Ovary (tissue), 9 donors: ENCODE results near the gene RBMS1. TPM values are rescaled to one million over a fixed set of nuclear protein-coding genes. Genes with fewer than 3 reads are reported as not detected.
"Not testable (repeated sequence)": the region's sequence is repeated elsewhere in the genome, so short reads cannot be mapped to it uniquely, and the experiment has no call there.

Experiments
- DNase-seq, 5 donors: peaks; one replicate each; pipeline ENCODE4 v3.0.0-alpha.2; 2019 to 2020
- H3K27ac ChIP-seq, 2 donors: fragments of 200-600 bp; one replicate each; pipeline versions ENCODE4 v1.5.1 to v1.8.0; 2019 to 2022
- H3K27me3 ChIP-seq: fragments of 200-600 bp; one replicate; pipeline ENCODE4 v1.8.0; 2022
- H3K36me3 ChIP-seq: fragments of 200-600 bp; sonication (generic); one replicate; pipeline ENCODE4 v1.5.1; 2019
- H3K4me1 ChIP-seq: one replicate; pipeline ENCODE4 v1.8.1; 2013; ENCODE audit warnings: mild to moderate bottlenecking, moderate library complexity; ENCODE audit not compliant: insufficient read depth
- H3K4me3 ChIP-seq: fragments of 200-600 bp; sonication (generic); one replicate; pipeline ENCODE4 v1.5.1; 2017
- H3K9me3 ChIP-seq, 2 donors: fragments of 200-600 bp in 1 of 2; sonication (generic) in 1 of 2; one replicate each; pipeline versions ENCODE4 v1.5.1 to v1.8.1; 2013 to 2019; ENCODE audit warnings: mild to moderate bottlenecking in 1 of 2, moderate library complexity in 1 of 2
- EP300 ChIP-seq: sonication (generic); formaldehyde crosslinking; IDR thresholded peaks from one replicate; pipeline ENCODE4 v1.6.1; 2017; ENCODE audit warnings: antibody characterized with exemption
- POLR2A ChIP-seq: fragments of 450-650 bp; IDR thresholded peaks from one replicate; pipeline ENCODE4 v1.6.1; 2017; ENCODE audit warnings: antibody characterized with exemption, mild to moderate bottlenecking, moderate library complexity
- WGBS, 3 donors: extraction: QIAGEN DNeasy Blood & Tissue Kit in 1 of 3; methylation state at CpG; one replicate each; pipeline versions ENCODE4 v1.1.5 to v1.1.7; 2013 to 2017; 5-methylcytosine and 5-hydroxymethylcytosine counted together
- intact Hi-C, 4 donors: fragments of 100-400 bp; cut with DNase I; formaldehyde crosslinking; loops; one replicate each; pipeline versions ENCODE4 v1.11.0 to v1.15.1; 2022 to 2023
- polyA plus RNA-seq, 2 donors: library from polyadenylated mRNA; stranded (reverse); fragments of 200-250 nt in 1 of 2; fragments of 350-450 nt in 1 of 2; fragmentation: Illumina TruSeq in 1 of 2; extraction: RNeasy Lipid Tissue Mini Kit (QIAGEN cat#74804) in 1 of 2; gene quantifications; one replicate each; pipeline ENCODE4 v1.2.3, GENCODE V29; 2013 to 2014
- total RNA-seq, 7 donors: library from RNA; depleted of rRNA in 2 of 7; stranded (reverse); fragments of >200 nt in 2 of 7; fragmentation: NEBNext Ultra II Directional in 3 of 7; extraction: Animal tissue kit (Norgen Biotek cat#: 25700) in 3 of 7; gene quantifications; one replicate each; pipeline versions ENCODE4 v1.1.0 to v1.2.4, GENCODE V29; 2016 to 2023
- TF ChIP-seq, protein P1 (sequence below), 3 donors: fragments of 450-650 bp in 2 of 3; fragments of 200-600 bp in 1 of 3; IDR thresholded peaks; one replicate each; pipeline versions ENCODE4 v1.5.1 to v1.8.0; 2016 to 2022; ENCODE audit warnings: antibody characterized with exemption in 3 of 3, mild to moderate bottlenecking in 1 of 3
- donor health status: DM: no; HTN: no; CAD: no; lungs with moderate emphysema.
- donor health status: DM: no; HTN: no; CAD: no.
- donor health status: Bipolar disorder and iron deficiency.
- donor health status: DM: yes; HTN: yes; CAD: no.
- donor health status: DM: no; HTN: no; CAD: no.
- donor health status: DM: yes; HTN: yes; CAD: no.

RBMS1 gene
- total and polyA plus RNA-seq, 9 donors: 50.7 to 91.9 (median 73.8) TPM

DNA sequence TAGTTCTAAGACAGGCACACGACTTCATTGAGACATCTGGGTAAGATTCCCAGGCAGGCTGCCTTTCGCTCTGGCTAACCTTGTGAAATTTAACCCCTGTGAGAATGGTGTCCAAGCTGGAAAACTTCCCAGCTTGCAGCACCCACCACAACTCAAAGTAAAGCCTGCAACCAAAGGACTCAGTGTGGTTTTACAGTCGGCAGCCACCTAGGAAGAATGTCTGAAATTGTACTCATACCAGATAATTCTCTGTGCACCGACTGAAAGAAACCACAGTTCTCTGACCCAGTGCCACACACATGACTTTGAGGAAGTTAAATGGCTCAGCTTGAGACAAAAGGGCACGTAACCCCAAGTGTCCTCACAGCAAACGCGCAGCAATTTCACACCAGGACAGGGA, 125.7 kb downstream of the RBMS1 start:
- Histone ChIP-seq H3K9me3 (no peaks in the 10 kb centered on the region), H3K27ac (no peak overlapping the region), H3K4me3 (no peak overlapping the region), H3K27me3 (no peaks in the 10 kb centered on the region), H3K36me3 (no peaks in the 10 kb centered on the region), H3K4me1 (peaks cover 44% of the 10 kb centered on the region)
- intact Hi-C loops: no loop called here
- TF ChIP-seq, protein P1, sequence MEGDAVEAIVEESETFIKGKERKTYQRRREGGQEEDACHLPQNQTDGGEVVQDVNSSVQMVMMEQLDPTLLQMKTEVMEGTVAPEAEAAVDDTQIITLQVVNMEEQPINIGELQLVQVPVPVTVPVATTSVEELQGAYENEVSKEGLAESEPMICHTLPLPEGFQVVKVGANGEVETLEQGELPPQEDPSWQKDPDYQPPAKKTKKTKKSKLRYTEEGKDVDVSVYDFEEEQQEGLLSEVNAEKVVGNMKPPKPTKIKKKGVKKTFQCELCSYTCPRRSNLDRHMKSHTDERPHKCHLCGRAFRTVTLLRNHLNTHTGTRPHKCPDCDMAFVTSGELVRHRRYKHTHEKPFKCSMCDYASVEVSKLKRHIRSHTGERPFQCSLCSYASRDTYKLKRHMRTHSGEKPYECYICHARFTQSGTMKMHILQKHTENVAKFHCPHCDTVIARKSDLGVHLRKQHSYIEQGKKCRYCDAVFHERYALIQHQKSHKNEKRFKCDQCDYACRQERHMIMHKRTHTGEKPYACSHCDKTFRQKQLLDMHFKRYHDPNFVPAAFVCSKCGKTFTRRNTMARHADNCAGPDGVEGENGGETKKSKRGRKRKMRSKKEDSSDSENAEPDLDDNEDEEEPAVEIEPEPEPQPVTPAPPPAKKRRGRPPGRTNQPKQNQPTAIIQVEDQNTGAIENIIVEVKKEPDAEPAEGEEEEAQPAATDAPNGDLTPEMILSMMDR (IDR thresholded peaks at IDR 0.05): no peak
- TF ChIP-seq POLR2A (no peak), EP300 (no peak)
- 31 to 36% (median 36%) methylated on average over 7 of the region's 7 CpGs for WGBS, 3 donors
- DNase-seq: no peak

DNA sequence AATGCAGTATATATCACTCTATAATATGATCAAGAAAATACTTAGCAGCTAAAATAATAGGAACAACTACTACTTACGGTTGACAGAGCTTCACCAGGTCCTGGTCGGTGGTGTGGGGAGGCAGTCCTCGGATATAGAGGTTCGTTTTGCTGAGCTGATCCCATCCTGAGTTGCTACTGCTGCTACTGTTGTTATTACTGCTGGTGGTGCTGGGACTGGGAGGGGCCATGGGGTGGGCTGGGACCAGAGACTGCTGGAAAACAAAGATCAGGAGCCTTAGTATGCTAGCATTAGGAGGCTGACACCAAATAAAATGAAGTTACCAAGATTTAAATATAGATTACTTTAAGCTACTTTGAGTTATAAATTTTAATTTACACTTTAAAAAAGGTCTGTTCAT, 126.5 kb downstream of the RBMS1 start:
- DNase-seq, H3K4me3 ChIP-seq, intact Hi-C loops, H3K27ac ChIP-seq, H3K9me3 ChIP-seq, H3K27me3 ChIP-seq, H3K36me3 ChIP-seq: not testable (repeated sequence)
- WGBS, 3 donors: 65 to 75% (median 69%) methylated on average over 4 of the region's 4 CpGs
- peaks cover 40% of the 10 kb centered on the region for H3K4me1 ChIP-seq

DNA sequence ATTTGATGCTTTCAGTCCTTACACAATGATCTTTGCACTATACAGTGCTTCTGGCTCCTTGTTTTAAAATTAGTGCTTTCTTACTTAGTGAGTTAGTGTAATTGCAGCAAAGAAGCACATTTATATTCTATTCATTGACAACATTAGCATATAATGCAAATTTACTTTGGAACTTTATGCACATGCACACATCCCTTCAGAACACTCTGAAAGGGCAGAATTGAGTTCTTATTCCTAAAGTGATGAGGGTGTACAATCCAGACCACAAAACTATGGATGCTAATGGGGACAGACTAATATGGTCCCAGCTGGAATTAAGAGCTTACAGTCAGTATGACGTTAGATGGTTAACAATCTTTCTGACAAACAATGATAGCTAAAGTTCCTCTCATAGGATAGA, 127.1 kb downstream of the RBMS1 start:
- Histone ChIP-seq H3K9me3 (no peaks in the 10 kb centered on the region), H3K27ac (no peak overlapping the region), H3K4me3 (no peak overlapping the region), H3K27me3 (no peaks in the 10 kb centered on the region), H3K36me3 (no peaks in the 10 kb centered on the region), H3K4me1 (peaks cover 37% of the 10 kb centered on the region)
- no peak for DNase-seq
- WGBS, 3 donors: 75 to 92% (median 81%) methylated on average over 1 of the region's 1 CpG
- intact Hi-C loops: no loop called here
- TF ChIP-seq, protein P1 (IDR thresholded peaks at IDR 0.05): no peak
- TF ChIP-seq EP300: no peak
- no peak for TF ChIP-seq POLR2A

DNA sequence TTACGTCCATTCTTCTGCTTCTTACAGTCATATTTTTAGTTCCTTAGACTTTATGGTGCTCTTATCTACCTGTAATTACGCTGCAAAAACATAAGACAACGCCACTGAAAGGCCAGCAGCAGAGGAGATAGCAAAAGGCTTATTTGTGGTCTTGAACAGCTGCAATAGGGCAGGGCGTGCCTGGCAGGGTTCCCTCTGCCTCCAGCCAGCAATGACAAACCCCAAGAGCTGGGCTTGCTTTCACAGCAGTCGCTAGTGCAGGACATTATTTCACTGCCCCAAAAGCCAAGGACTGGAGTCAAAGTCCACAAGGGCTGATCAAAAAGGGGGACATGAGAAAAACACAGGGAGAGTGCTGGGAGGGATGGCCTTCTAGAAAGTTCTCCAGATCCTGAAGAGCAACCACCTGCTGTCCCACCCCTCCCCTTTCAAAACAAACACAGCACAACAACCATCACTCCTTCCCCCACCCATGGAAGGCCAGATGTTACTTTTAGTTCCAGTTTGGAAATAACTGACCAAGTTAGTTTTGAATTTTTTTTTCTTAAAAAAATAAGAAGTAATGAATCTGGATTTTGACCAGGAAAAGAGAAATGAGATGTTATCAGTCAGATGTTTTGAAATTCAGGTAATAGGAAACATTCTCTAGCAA, 127.8 kb downstream of the RBMS1 start:
- Histone ChIP-seq H3K9me3 (no peaks in the 10 kb centered on the region), H3K4me1 (peaks cover 34% of the 10 kb centered on the region), H3K27me3 (no peaks in the 10 kb centered on the region), H3K4me3 (no peak overlapping the region), H3K36me3 (no peaks in the 10 kb centered on the region), H3K27ac (peak overlapping the region in 1 of 2 donors; percentile 17)
- intact Hi-C loops: no loop called here
- TF ChIP-seq EP300: no peak
- TF ChIP-seq, protein P1 (IDR thresholded peaks at IDR 0.05): no peak
- no peak for TF ChIP-seq POLR2A
- peak in 3 of 5 donors; percentile 45 to 59 (median 51) for DNase-seq
- WGBS, 3 donors: 49 to 57% (median 51%) methylated on average over 5 of the region's 5 CpGs

DNA sequence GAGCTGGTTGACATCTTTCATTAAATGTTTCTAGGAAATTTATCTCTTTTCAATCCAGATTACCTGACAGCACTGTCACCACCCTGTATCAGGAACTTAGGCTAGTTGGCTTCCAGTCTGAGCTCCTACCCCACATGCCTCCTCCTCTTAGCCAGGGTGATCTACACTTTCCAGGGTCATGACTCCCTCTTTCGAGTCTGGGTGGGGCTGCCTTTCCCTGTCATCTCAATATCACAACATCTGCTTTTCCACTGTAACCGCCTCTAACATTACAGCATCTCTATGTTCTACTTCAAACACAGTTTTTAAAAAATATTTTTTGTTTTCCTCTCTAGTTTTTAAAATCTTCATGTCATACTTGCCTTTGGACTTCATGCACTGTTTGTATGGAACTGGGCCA, 129.2 kb downstream of the RBMS1 start:
- Histone ChIP-seq H3K27me3 (no peaks in the 10 kb centered on the region), H3K36me3 (no peaks in the 10 kb centered on the region), H3K4me1 (peaks cover 33% of the 10 kb centered on the region), H3K27ac (peak overlapping the region in 1 of 2 donors; percentile 5), H3K9me3 (no peaks in the 10 kb centered on the region), H3K4me3 (no peak overlapping the region)
- DNase-seq: no peak
- intact Hi-C loops: no loop called here
- TF ChIP-seq POLR2A: no peak
- TF ChIP-seq, protein P1 (IDR thresholded peaks at IDR 0.05): no peak
- TF ChIP-seq EP300: no peak
- WGBS, 3 donors: 25 to 55% (median 45%) methylated on average over 2 of the region's 2 CpGs
